GM12873 (cell line): ENCODE results near the gene ZNF682.

Experiments
- CTCF ChIP-seq: IDR thresholded peaks from 2 replicates; pipeline ENCODE4 v1.5.1; 2012; ENCODE audit warnings: low read depth, mild to moderate bottlenecking, moderate library complexity, low read length, control low read depth; ENCODE audit not compliant: insufficient read depth; ENCODE audit errors: missing control alignments

Gene ZNF682

GRCh38 chr19:20028611-20029010 lies 10.7 kb downstream of the ZNF682 start:
- no peak for TF ChIP-seq CTCF

DNA sequence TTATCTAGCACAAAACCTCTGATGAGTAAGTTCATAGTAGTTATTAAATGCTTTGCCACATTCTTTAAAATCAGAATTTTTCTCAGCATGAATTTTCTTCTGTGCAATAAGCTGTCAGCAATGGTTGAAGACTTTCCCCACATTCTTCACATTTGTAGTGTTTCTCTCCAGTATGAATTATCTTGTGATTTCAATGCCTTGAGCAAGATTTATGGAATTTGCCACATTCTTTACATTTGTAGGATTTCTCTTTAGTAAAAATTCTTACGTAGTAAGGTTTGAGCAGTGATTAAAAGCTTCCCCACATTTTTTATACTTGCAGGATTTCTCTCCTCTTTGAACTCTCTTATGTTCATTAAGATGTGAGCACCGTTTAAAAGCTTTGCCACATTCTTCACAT lies 33.6 kb downstream of the ZNF682 start:
- no peak for TF ChIP-seq CTCF

DNA sequence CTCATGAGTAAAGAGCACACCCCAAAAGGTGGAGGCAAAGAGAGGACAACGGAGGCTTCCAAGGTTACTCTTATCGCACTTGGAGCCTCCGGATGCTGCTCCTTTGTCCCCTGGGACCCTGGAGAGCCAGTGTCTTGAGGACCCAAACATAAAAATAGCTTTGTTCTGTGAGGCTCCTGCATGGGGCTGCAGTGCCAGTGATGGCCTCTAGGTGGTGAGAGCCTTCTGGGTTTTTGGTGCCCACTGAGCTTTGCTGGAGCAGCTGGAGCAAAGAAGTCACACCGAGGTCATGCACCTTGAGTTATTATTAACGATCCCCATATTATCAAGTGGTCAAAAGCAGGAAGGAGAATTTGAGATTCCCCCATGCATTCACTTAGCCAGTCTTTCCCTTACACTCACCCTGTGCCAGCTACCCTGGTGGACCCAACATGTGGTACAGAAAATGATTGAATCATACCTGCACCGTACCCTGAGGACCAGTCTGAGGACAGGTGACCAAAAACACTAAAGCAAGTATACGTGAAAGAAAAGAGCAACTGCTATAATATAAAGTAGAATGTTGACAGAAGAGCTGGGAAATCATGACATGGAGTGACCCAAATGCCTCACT lies 41.5 kb downstream of the ZNF682 start:
- peak; percentile 78 for TF ChIP-seq CTCF

DNA sequence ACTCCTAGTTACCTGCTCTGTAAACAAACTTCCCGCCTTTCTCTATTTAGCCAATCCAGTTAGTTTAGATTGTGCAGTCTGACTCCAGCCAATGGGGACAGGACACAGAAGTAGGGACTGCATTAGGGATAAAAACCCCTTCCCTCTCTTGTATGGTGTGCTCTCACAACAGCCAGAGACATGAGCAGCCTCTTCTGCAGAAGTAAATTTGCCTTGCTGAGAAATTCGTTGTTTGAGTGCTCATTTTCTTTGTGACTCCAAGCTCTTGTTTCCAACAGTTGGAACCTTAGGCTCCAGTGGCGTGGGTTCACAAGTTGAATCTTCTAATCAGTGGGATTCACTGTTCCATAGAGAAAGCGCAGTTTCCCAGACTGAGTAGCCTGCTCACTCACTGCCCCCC lies 72.4 kb downstream of the ZNF682 start:
- TF ChIP-seq CTCF = no peak

- TF ChIP-seq CTCF = no peak
These were observed 74.9 kb downstream of the ZNF682 start for GRCh38 chr19:19964416-19964815.

- TF ChIP-seq CTCF = peak; percentile 65
These were observed 80.0 kb downstream of the ZNF682 start for GRCh38 chr19:19959151-19959799.

DNA sequence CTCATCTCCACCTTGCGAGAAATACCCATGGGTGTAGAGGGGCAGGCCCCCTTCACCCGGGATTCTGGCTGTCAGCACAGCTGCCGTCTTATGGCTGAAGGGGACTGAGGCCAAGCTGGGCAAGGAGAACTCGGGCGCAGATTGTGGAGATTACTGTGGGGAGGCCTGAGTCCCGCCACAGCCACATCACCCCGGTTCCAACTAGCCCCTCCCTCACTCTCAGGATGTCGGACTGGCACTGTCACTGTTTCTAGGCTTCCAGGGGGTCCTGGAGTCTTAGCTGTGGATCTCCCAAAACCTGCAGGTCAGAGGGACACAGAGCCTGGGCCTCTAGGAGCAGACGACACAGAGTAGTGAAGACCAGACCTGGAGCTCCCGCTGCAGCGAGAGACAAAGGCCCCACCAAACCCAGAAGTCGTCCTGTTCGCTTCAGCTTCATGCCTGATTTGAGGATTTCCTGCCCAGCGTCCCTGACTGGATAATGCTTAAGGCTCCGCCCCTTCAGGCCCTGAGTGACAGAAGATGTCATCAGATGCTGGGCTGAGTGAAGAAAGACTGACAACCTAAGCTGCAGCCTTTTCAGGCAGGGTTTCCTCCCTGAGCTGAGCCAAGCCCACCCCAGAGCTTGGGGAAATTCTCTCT lies 82.8 kb downstream of the ZNF682 start:
- no peak for TF ChIP-seq CTCF
